HG03196 (cell line): ENCODE data around the gene LMO7.
"Not testable (repeated sequence)": the region's sequence is repeated elsewhere in the genome, so short reads cannot be mapped to it uniquely, and the experiment has no call there.

Source experiments
- ATAC-seq: cut with Tn5 transposase; IDR thresholded peaks from one replicate; pipeline ENCODE4 v1.9.1; 2021; ENCODE audit not compliant: unreplicated experiment

The LMO7 gene

DNA sequence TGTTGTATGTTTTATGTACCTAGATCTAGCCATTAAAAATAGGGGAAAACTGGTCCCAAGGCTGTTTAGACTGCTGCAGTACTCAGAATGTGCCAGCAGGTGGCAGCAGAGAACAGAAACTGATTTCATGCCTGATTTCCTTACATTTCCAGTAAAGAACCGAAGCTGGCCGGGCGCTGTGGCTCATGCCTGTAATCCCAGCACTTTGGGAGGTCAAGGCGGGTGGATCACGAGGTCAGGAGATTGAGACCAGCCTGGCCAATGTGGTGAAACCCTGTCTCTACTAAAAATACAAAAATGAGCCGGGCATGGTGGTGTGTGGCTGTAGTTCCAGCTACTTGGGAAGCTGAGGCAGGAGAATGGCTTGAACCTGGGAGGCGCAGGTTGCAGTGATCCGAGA is 59.8 kb downstream of the LMO7 start:
- ATAC-seq: not testable (repeated sequence)

GRCh38 chr13:75699062-75699461 is 62.9 kb downstream of the LMO7 start:
- ATAC-seq: no peak

GRCh38 chr13:75699717-75700116 is 63.6 kb downstream of the LMO7 start:
- ATAC-seq: not testable (repeated sequence)

DNA sequence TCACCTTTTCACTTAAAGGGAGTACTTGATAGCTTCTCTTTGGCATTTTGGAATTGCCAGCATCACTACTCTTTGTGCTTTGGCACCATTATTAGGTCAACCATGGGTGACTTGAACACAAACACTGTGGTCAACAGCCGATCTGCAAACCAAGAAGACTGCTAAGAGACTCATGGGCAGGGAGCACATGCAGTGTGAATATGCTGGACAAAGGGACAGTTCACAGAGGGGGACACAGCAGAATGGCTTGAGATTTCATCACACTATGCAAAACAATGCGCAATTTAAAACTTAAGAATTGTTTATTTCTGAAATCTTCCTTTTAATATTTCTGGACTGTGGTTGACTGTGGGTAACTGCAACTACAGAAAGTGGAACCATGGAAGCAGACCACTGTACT is 64.4 kb downstream of the LMO7 start:
- no peak for ATAC-seq

GRCh38 chr13:75702476-75702875 is 66.3 kb downstream of the LMO7 start:
- ATAC-seq: no peak

DNA sequence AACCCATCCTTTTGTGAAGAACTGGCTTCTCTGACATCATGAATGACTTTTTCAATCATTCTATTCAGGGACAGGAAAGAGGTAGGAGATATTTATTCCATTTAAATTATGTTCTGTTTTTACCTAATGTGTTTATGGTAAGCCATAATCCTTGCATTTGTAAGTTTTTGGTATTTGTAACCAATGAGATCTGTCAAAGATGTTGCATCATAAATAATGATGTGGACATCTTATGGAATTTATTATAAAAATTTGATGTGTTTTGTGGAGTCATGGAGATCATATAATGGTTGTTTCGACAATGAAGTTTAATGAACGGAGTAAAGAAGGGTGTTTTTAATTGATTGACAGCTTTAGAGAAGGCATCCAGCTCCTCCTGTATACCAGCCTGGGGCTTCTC is 67.6 kb downstream of the LMO7 start:
- no peak for ATAC-seq

DNA sequence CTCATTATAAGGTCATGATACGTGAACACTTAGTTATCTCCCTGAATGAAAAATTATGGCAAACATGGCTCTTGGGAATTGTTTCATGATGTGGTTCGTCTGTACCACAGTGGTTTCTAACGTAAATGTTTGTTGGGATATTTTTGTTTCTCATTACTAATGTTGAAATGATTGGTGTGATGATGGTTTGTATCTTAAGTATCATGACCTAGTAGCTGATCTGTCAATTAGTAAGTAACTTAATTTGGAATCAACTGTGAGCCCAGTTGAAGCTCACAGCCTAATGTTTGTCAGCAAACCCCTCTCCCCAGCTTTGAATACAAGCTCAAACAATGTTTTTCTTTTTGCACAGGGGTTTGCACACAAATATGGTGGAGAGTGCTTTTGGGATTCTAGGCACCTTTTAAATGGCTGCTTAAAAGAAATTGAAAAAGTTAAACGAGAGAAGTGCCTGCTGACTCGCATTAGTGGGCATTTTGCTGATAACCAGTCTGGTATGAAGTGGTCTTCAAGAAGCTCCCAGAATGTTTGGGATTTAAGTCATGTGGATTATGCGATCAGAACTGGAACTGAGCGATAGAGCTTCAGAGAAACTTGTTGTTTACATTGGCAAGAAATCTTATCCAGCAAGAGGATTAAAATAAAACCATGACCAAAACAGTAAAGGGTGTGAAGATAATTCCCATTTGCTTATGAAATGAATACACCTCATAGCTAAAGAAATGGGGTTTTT is 68.2 kb downstream of the LMO7 start:
- no peak for ATAC-seq

DNA sequence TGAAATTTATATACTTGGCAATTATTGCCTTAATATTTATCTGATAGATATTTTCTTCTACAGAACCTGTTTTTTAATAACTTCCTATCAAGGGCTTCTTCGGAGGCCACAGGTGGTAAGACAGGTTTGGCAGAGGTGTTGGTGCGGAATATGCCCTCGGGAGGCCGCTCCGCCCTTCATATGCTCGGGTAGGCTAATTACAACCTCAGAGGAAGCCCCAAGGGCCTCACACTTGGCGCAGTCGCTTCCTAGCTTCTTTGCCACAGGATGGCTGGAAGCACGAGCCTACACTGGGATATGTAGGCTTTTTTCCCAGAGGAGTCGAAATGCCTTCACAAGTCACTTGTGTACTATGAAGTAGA is 68.8 kb downstream of the LMO7 start:
- no peak for ATAC-seq

DNA sequence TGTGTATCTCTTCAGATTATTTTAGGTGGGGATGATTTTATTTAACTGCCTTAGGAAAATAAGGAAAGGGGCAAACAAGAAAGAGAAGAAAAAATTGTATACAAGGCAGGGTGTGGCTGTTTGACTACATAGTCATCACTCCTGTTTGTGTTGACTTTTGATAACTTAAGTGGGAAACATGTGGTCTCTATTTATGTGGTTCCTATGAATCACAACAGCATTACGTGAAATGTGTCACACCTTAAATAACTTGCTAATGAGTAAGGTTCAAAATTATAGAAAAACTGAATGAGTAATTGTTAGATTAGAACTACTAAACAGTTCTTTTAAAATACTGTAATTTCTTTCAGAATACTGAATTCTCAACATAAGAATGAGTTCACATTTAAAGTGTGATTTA is 69.3 kb downstream of the LMO7 start:
- ATAC-seq: no peak

DNA sequence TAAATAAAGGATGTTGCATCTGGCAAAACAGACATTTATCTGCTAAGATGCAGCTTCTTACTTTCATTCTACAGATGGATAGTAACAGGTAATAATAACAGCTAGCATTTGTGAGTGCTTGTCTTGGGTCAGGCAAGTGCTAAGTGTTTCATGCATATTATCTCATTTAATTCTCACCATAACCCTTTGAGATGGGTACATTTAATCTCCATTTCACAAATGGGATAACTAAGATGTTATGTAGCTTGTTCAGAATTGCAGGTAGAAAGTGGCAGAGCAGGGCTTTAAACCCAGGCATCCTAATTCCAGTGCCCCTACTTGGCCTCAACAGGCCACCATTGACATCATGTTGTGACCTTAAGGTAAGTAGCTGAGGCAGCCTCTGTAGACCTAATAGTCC is 69.8 kb downstream of the LMO7 start:
- ATAC-seq: no peak

DNA sequence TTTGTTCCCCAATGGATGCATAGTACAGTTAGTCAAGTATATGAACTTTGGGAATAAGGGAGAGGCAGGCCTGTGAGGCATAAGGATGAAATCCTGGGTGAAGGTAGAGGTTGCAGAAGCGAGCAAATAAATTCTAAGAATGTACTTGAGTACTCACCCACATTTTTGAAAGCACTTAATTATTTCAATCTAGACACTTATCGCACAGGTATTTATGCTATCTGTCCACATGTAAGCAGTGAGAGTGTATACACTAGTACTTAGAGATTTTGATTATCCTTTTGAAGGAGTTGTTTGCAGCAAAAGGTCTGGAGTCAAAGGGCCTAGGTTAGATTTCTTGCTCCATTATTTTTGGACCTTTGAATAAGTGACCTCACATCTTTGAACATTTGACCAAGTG is 77.7 kb downstream of the LMO7 start:
- ATAC-seq: no peak

- ATAC-seq: peak; percentile 98
Observed at GRCh38 chr13:75715601-75716523, 79.7 kb downstream of the LMO7 start.

DNA sequence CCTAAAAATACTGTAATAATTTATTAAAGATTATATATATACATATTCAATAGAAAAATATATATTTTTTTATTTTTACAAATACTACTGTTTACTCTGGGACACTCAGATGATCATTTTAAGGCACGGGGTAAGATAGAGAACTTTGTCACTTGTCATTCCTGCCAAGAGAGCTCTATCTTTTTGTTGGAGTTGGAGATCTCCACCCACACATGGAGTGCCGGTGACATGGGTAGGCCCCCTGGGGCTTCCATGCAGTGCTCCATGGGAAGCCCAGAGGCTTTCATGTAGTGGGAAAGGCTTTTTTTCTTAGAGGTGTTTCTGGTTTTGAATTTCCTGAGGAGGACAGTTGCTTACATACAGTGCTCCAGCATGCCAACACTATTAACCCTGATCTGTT is 81.4 kb downstream of the LMO7 start:
- ATAC-seq: no peak

- ATAC-seq: no peak
Observed at GRCh38 chr13:75721307-75721706, 85.2 kb downstream of the LMO7 start.

GRCh38 chr13:75723901-75724300 is 87.8 kb downstream of the LMO7 start:
- no peak for ATAC-seq

DNA sequence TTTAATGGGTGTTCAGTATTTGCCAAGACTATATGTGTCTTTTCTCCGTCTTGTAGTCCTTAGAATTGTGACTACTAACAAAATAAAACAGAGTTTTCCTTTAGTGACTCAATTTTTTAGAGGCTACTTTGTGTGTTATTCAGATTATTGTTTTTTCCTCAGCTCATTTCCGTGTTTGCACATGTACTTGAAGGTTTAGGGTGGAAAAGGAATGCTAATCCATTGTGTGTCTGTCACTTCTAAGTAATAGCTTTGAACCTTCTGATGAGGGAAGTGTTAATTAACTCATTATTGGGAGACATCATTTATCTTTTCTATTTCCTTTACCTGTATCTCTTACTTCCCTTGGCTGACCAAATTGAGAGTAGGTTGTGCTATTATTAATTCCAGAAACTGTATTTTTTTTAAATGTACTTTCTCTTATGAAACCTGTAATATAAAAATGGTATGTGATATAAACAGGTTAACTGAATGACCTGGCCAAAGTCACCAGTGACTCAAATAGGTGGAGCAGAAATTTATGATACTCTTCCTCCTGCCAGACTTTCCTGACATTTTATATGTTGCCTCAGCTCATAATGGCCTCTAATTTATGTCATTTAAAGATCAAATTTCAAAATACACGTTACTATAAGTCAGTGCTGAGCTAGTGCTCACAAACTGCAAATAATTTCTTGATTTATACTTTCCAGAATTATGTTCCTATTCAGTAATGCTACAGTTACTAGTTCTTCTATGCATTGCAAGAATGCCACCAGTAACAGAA is 88.8 kb downstream of the LMO7 start:
- ATAC-seq: no peak

GRCh38 chr13:75725736-75726135 is 89.6 kb downstream of the LMO7 start:
- no peak for ATAC-seq

DNA sequence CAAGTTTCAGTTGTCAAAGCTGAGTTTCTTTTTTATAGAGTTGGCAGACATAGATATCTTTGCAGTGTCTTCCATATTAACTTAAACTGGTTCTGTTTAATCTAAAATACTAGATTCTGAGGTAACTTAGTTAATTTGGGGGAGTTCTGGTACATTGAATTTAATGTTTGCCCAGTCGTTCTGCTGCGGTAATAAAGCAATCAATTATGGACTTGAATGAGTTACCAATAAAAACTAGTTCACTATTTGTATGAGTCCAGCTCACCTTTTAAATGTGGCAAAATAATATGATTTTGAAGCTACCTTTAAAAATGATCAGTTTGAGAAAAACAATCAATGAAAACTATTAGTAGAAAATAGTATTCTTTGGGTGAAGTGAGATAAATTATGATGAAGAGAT is 90.2 kb downstream of the LMO7 start:
- no peak for ATAC-seq

GRCh38 chr13:75733113-75733512 is 97.0 kb downstream of the LMO7 start:
- ATAC-seq: not testable (repeated sequence)

DNA sequence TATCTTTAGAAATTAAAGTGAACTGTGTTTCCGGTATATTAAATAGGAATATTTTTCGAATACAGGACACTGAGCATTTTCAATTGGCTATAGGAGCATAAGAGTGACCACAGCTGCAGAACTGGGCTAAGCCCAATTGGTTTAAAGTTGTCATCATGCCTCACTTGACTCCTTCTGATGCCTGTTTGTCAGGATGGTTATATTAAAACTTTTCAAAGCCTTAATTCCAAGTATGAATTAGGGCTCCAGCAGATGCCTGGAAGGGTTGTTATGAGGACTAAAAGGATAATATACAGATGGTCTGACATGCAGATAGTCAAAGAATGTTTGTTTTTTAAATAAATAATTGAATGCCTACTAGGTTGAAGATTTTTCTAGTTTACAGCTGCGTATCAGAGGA is 100.0 kb downstream of the LMO7 start:
- no peak for ATAC-seq

DNA sequence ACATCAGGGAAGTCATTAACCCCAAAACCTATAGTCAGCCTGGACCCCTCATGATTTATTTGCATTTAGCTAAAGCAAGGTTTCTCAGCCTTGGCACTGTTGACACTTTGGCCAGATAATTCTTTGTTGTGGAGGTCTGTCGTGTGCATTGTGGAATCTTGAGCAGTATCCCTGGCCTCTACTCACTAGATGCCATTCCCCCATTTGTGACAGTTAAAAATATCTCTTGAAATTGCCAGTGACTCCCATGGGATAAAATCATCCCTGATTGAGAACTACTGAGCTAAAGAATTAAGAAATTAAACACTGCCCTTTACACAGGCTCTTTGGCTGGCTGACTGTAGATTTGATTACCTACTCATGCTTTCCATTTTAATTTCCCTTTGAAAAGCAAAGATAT is 102.7 kb downstream of the LMO7 start:
- no peak for ATAC-seq
